Immature natural killer cell (primary cell): ENCODE data around the gene PIGH. TPM values are rescaled to one million over a fixed set of nuclear protein-coding genes. Genes with fewer than 3 reads are reported as not detected.

Experiments
- DNase-seq, 3 donors: peaks; one replicate each; pipeline ENCODE4 v3.0.0; 2022; ENCODE audit warnings: mixed read lengths in 1 of 3
- H3K27ac Mint-ChIP-seq, 6 donors: one replicate each; pipeline ENCODE4 v1.8.0; 2020; ENCODE audit warnings: mixed read lengths in 6 of 6, mild to moderate bottlenecking in 5 of 6, inconsistent platforms in 4 of 6, moderate library complexity in 3 of 6
- H3K27me3 Mint-ChIP-seq, 3 donors: one replicate each; pipeline ENCODE4 v1.8.0; 2020 to 2021; ENCODE audit warnings: low read depth in 3 of 3, mild to moderate bottlenecking in 3 of 3, mixed read lengths in 3 of 3, moderate library complexity in 3 of 3, inconsistent platforms in 1 of 3
- H3K36me3 Mint-ChIP-seq, 3 donors: one replicate each; pipeline ENCODE4 v1.8.0; 2020; ENCODE audit warnings: mixed read lengths in 3 of 3, inconsistent platforms in 2 of 3, mild to moderate bottlenecking in 2 of 3
- H3K4me1 Mint-ChIP-seq, 2 donors: one replicate each; pipeline ENCODE4 v1.8.0; 2020; ENCODE audit warnings: inconsistent platforms in 2 of 2, mild to moderate bottlenecking in 2 of 2, mixed read lengths in 2 of 2, moderate library complexity in 1 of 2
- H3K4me3 Mint-ChIP-seq, 5 donors: one replicate each; pipeline ENCODE4 v1.8.0; 2020; ENCODE audit warnings: mild to moderate bottlenecking in 5 of 5, mixed read lengths in 5 of 5, inconsistent platforms in 3 of 5, moderate library complexity in 3 of 5
- H3K9me3 Mint-ChIP-seq, 6 donors: one replicate each; pipeline ENCODE4 v1.8.0; 2020; ENCODE audit warnings: mild to moderate bottlenecking in 6 of 6, mixed read lengths in 6 of 6, inconsistent platforms in 4 of 6, moderate library complexity in 3 of 6
- polyA plus RNA-seq, 3 donors: library from polyadenylated mRNA; unstranded; fragments of 300-500 nt; fragmentation: Illumina TruSeq; gene quantifications; one replicate each; pipeline ENCODE4 v1.2.3, GENCODE V29; 2021

Gene PIGH
- polyA plus RNA-seq, 3 donors from 2014 or later, result 28.8 to 41.9 (median 37.3) TPM

DNA sequence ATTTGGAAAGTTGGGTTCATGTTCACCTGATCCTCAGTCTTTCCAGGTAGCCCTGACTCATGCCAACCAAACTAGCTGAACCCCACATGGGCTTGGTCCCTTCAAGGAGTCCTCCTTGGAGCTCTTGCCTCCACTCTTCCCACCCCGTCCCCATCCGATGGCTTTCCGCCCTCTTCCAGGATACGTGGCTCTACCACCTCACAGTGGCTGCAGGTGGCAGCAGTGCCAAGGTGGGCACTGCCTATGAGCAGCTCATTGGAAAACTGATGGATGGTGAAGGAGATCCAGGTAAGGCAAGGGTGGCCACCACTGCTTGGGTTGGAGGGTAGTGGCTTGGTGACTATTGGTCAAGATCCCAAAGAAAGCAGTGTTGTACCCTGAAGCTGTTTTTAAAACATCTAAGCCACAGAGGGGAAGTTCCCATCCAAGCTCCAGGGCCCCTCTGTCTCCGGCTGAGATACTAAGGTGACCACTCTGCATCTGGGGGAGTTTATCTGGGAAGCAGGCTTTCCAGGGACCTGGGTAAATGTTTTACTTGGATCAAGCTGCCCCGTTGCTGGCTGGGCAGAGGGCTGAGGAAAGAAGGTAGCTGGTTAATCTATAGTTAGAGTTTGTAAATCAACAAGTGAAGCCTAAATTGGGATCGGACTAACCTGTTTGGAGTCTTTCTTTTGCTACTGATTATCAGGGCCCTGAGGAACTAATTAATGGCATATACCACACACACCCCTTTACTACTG, 23.7 kb downstream of the PIGH start:
- no peak for DNase-seq
- H3K4me3 Mint-ChIP-seq, result no peak overlapping the region

DNA sequence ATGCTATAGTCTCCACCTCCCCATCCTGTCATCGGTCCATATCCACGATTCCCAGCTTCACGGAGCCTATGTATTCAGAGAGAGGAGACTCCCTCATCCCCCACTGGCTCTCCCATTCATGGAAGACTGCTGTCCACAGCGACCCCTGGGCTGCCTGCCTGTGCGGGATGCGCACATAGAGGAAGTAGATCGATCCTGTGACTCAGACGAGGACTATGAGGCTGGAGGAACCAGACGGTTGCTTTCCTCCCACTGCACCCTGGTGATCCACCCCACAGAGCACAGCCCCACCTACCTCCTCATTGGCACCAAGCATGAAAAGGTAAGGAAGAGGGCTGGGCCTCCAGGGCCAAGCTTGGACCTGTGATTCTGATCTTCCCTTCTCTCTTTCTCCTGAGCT, 24.4 kb downstream of the PIGH start:
- no peaks in the 10 kb centered on the region for H3K9me3 Mint-ChIP-seq
- no peak overlapping the region for H3K27ac Mint-ChIP-seq
- no peaks in the 10 kb centered on the region for H3K36me3 Mint-ChIP-seq
- H3K27me3 Mint-ChIP-seq, result peaks cover 1 to 2% (median 2%) of the 10 kb centered on the region in 3 donors
- no peak overlapping the region for H3K4me3 Mint-ChIP-seq
- H3K4me1 Mint-ChIP-seq, result peaks cover 0 to 6% of the 10 kb centered on the region in 2 donors
- DNase-seq, result no peak

More for the DNA sequence above, 23.7 kb downstream of the PIGH start:
- Mint-ChIP-seq H3K27me3 (peaks cover 1 to 2% (median 2%) of the 10 kb centered on the region in 3 donors), H3K36me3 (no peaks in the 10 kb centered on the region), H3K4me1 (no peaks in the 10 kb centered on the region), H3K27ac (no peak overlapping the region), H3K9me3 (no peaks in the 10 kb centered on the region)

DNA sequence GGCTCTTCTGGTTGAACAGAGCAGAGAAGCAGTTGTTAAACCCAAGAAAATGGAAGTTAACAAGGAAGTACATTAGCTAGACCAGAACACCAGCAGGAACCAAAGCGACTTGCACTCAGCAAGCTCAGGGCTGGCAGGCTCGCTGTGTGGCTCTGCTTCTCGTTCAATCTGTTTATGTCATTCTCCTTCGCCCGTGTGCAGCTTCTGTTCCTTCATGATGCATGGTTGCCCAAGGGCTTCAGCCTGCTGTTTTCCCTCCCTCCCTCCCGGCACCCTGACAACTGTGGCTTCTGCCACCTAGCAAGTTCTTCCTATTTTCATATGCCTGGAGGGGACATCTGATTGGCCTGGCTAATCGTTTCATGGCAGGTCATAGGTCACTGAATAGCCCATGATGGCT, 25.3 kb downstream of the PIGH start:
- H3K27ac Mint-ChIP-seq, result no peak overlapping the region
- no peak for DNase-seq
- peaks cover 1 to 11% of the 10 kb centered on the region in 2 donors for H3K4me1 Mint-ChIP-seq
- H3K36me3 Mint-ChIP-seq, result no peaks in the 10 kb centered on the region
- peaks cover 1 to 2% (median 2%) of the 10 kb centered on the region in 3 donors for H3K27me3 Mint-ChIP-seq
- H3K9me3 Mint-ChIP-seq, result no peaks in the 10 kb centered on the region
- H3K4me3 Mint-ChIP-seq, result no peak overlapping the region

DNA sequence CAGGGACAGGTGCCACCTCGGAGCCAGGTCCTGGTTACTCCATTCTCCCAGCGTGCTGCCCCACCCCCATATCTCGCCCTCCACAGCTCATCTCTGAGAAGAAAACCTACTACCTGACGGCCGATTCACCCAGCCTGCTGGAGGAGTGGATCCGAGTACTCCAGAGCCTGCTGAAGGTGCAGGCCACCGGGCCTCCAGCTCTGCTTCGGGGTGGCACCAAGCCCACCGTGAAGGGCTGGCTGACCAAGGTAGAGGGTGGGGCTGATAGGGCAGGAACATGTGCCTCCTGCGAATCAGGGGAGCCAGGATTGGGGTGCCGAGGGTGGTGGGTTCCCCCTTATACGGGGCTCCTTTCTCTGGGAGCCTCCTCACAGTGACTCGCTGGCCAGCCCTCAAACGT, 25.9 kb downstream of the PIGH start:
- no peak overlapping the region for H3K4me3 Mint-ChIP-seq
- no peak for DNase-seq
- no peaks in the 10 kb centered on the region for H3K9me3 Mint-ChIP-seq
- H3K4me1 Mint-ChIP-seq, result peaks cover 1 to 11% of the 10 kb centered on the region in 2 donors
- no peak overlapping the region for H3K27ac Mint-ChIP-seq
- H3K27me3 Mint-ChIP-seq, result peaks cover 1 to 2% (median 1%) of the 10 kb centered on the region in 3 donors
- no peaks in the 10 kb centered on the region for H3K36me3 Mint-ChIP-seq

DNA sequence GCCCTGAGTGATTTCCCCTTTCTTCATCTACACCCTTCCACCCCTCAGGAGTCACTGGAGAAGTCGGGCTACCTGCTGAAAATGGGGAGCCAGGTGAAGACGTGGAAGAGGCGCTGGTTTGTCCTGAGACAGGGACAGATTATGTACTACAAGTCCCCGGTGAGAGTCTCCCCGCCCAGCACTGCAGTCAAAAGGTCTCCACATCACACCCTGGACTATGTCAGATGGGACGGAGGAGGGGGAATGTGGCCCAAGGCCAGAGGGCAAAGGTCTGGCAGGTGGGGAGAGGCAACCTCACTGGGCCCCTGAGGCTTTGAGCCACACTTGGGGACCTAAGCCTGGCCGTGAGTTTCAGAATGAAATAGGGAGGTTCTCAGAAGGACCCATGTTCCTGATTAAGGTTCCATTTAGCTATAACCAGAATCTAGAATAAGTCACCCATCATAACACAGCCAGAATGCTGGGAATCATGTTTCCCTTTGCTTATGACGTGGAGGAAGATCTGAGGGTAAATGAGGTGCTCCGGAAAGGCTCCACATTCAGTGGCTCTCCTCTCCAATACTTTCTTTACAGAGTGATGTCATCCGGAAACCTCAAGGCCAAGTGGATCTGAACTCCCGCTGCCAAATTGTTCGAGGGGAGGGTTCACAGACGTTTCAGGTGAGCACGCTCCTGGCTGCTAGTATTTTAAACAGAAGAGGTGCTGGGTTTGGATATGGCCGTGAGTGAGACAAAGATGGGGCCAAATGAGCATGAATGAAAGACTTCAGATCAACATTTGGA, 26.6 kb downstream of the PIGH start:
- no peak overlapping the region for H3K27ac Mint-ChIP-seq
- H3K9me3 Mint-ChIP-seq, result no peaks in the 10 kb centered on the region
- H3K27me3 Mint-ChIP-seq, result peaks cover 0 to 2% (median 1%) of the 10 kb centered on the region in 3 donors
- no peak for DNase-seq
- H3K36me3 Mint-ChIP-seq, result no peaks in the 10 kb centered on the region
- H3K4me3 Mint-ChIP-seq, result no peak overlapping the region
- H3K4me1 Mint-ChIP-seq, result peaks cover 1 to 11% of the 10 kb centered on the region in 2 donors

DNA sequence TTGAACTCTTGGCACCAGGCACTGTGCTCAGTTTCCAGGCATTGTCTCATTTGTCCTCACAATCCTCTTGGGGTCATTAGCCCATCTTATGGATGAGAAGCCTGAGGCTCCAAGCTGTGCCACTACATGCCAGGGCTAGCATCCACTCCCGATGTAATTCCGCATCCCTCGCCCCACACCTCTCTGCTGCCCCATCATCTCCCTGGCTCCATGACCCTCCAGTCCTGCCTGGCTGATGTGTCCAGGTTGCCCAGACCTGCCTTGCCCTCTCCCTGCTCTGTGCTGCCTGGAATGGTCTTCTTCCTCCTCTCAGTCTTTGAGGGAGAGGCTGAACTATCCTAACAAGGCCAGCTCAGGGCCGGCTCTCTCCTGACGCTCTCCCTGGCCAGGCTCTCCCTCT, 27.5 kb downstream of the PIGH start:
- no peaks in the 10 kb centered on the region for H3K9me3 Mint-ChIP-seq
- no peaks in the 10 kb centered on the region for H3K36me3 Mint-ChIP-seq
- H3K4me1 Mint-ChIP-seq, result peaks cover 1 to 11% of the 10 kb centered on the region in 2 donors
- no peak for DNase-seq
- H3K27me3 Mint-ChIP-seq, result peaks cover 0 to 3% (median 2%) of the 10 kb centered on the region in 3 donors
- no peak overlapping the region for H3K27ac Mint-ChIP-seq
- no peak overlapping the region for H3K4me3 Mint-ChIP-seq

DNA sequence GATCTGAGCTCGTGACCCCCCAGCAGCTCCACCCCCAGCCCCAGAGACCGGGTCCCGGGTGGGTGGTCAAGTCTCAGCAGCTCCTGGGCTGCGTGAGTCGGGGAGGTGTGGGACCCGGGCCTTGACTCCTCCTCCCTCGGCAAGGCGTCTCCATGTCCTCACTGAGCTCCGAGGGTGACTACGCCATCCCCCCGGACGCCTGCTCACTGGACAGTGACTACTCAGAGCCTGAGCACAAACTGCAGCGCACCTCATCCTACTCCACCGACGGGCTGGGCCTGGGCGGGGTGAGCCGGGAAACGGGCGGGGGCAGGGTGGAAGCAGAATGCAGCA, 28.1 kb downstream of the PIGH start:
- Mint-ChIP-seq H3K4me1 (peaks cover 1 to 11% of the 10 kb centered on the region in 2 donors), H3K9me3 (no peaks in the 10 kb centered on the region), H3K36me3 (no peaks in the 10 kb centered on the region), H3K27me3 (peaks cover 2 to 6% (median 3%) of the 10 kb centered on the region in 3 donors), H3K4me3 (no peak overlapping the region), H3K27ac (no peak overlapping the region)
- no peak for DNase-seq

DNA sequence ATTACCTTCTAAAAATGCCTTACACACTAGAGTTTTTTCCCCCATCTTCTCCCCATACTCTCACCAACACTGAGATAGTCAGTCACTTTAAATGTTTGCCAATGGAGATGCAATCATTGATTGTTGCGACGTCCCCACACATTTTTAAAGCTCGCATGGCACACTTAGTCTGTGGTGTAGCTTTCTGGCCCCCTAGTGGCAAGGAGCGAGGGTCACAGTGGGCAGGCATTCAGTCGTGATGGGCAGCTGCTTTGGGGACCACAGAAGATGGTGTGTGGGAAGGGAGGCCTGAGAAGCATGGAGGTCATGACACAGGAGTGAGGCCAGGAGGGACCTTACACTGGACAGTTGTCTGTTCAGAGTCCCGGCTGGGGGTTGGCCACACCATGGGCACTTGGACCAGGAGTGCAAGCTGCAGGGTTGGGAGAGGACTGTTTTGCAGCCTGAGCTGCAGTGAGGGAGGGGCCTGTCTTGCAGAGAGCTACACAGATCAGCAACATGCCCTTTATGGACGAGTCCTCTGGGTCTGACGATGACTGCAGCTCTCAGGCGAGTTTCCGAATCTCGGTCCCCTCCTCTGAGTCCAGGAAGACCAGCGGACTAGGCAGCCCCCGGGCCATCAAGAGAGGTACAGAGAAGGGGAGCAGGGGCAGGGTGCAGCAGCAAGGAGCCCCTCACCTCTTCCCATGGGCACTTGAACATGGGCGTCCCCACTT, 28.6 kb downstream of the PIGH start:
- no peaks in the 10 kb centered on the region for H3K9me3 Mint-ChIP-seq

DNA sequence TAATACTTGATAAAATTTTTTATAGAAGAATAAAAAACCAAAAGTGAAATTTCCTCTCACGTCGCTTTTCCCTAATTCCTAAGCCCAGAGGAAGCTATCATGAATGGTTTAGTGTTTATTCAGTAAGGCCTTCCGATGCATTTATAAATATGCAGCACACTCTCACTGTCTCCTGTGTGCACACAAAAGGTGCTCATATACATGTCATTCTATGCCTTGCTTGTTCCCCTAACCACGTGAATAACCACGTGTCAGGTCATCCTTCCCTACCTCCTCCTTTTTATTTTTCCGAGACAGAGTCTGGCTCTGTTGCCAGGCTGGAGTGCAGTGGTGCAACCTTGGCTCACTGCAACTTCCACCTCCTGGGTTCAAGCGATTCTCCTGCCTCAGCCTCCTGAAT, 29.6 kb downstream of the PIGH start:
- no peak for DNase-seq
- Mint-ChIP-seq H3K27me3 (peaks cover 2 to 4% (median 2%) of the 10 kb centered on the region in 3 donors), H3K36me3 (no peaks in the 10 kb centered on the region), H3K4me3 (no peak overlapping the region), H3K9me3 (no peaks in the 10 kb centered on the region), H3K4me1 (peaks cover 1 to 11% of the 10 kb centered on the region in 2 donors), H3K27ac (no peak overlapping the region)

More for the DNA sequence above, 28.6 kb downstream of the PIGH start:
- Mint-ChIP-seq H3K27ac (no peak overlapping the region), H3K36me3 (no peaks in the 10 kb centered on the region), H3K4me1 (peaks cover 1 to 11% of the 10 kb centered on the region in 2 donors), H3K27me3 (peaks cover 2 to 6% (median 2%) of the 10 kb centered on the region in 3 donors), H3K4me3 (no peak overlapping the region)
- DNase-seq, result peak; percentile 60 to 69 (median 63)

DNA sequence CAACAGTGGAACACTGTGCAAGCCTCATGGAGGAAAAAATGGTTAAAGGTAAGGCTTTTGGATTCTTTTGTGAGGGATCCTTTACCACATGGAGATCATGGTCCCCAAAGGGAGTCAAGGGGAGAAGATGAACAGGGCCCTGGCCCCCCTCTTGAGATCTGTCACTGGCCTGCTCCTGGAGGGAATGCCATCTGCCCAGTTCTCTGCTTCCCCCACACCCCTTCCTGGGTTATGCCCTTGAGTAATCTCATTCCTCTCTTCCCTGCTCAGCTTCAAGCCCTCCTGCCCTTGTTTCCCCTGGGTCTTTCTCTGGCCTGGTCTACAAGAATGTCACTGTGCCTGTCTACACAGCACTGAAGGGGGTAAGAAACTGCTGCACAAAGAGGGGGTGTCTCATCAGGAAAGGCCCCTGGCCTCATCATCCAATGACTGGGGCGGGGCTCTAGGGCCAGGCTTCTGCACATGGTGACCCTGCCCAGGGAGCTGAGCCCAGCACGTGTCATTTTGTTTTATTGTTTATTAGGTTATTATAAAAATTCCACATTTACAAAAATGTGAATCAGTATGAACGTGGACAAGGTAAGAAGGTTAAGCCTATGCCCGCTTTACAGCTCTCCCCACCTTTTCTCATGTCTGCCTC, 30.3 kb downstream of the PIGH start:
- DNase-seq, result no peak
- H3K27ac Mint-ChIP-seq, result no peak overlapping the region
- H3K4me3 Mint-ChIP-seq, result no peak overlapping the region
- no peaks in the 10 kb centered on the region for H3K36me3 Mint-ChIP-seq
- peaks cover 2 to 3% (median 2%) of the 10 kb centered on the region in 3 donors for H3K27me3 Mint-ChIP-seq
- H3K9me3 Mint-ChIP-seq, result no peaks in the 10 kb centered on the region
- peaks cover 1 to 11% of the 10 kb centered on the region in 2 donors for H3K4me1 Mint-ChIP-seq

DNA sequence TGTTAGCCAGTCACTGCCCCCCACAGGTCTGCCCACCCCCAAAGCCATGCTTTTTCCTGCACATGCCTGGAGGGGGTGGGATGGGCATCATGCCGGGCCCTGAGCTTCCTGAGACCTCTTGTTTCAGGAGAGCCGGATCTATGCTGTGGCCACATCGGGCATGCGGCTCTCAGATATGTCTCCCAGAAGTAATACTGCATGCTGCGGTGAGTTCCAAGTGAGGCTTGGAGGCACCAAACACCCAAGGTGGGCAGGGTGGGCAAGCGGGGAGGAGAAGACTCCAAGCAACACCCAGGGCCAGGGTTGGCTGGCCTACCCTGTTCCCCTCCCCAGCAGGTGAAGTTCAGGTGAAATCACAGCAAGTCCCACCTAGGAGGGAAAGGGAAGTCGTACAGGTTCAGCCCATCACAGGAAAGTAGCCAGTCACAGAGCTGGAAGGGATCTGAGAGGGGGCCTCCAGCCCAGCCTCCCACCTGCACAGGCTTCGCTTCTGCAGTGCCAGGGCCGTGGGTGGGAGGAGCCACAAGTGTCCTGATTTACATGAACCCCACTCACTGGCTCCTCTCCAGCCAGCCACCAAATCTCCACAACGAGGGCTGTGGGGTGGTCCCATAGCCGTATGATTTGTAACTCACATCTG, 30.9 kb downstream of the PIGH start:
- Mint-ChIP-seq H3K9me3 (no peaks in the 10 kb centered on the region), H3K4me1 (peaks cover 1 to 11% of the 10 kb centered on the region in 2 donors), H3K27ac (no peak overlapping the region)

DNA sequence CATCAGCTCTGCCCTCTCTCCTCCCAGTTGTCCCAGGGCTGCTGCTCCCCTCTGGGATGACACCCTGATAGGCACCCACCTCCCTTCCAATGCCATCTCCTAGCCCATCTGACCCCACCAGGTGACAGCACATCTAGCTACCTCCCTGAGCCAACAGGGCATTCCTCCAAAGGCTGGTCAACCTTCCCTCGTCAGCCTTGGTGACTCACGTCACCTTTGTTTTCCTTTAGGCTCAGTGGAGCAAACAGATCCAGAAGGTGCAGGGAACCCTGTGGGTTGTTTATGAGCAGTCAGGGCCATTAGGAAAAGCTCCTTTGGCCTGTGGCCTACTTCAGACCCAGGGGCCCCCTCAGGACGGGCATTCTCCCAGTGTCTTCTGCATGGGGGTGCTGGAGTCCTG, 32.4 kb downstream of the PIGH start:
- H3K27ac Mint-ChIP-seq, result no peak overlapping the region
- H3K9me3 Mint-ChIP-seq, result no peaks in the 10 kb centered on the region
- no peaks in the 10 kb centered on the region for H3K36me3 Mint-ChIP-seq
- no peak overlapping the region for H3K4me3 Mint-ChIP-seq
- H3K27me3 Mint-ChIP-seq, result peaks cover 2 to 3% (median 2%) of the 10 kb centered on the region in 3 donors
- peaks cover 1 to 11% of the 10 kb centered on the region in 2 donors for H3K4me1 Mint-ChIP-seq
- DNase-seq, result no peak

More for the DNA sequence above, 30.9 kb downstream of the PIGH start:
- Mint-ChIP-seq H3K4me3 (no peak overlapping the region), H3K27me3 (peaks cover 2 to 3% (median 2%) of the 10 kb centered on the region in 3 donors), H3K36me3 (no peaks in the 10 kb centered on the region)
- no peak for DNase-seq

DNA sequence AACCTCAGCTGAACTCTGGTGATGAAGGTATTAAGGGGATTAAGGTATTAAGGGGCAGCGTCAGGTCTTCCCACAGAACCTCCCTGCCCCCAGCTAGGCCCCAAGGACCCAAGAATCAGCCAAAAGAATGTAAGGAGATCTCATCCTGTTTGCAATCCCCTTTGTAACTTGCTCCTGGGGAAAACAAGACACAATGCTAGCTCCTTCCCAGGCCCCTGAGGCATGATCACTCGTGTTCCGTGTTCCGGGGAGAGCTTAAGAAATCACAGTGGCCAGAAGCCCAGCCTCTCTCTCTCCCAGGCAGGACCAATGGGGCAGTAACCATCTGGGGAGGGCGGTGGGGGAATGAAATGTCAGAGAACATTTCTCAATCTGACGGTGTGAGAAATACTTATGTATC, 33.2 kb downstream of the PIGH start:
- H3K4me1 Mint-ChIP-seq, result peaks cover 1 to 11% of the 10 kb centered on the region in 2 donors
- no peak overlapping the region for H3K27ac Mint-ChIP-seq
- H3K9me3 Mint-ChIP-seq, result no peaks in the 10 kb centered on the region
- no peak for DNase-seq
- no peak overlapping the region for H3K4me3 Mint-ChIP-seq
- H3K27me3 Mint-ChIP-seq, result peaks cover 2 to 4% (median 3%) of the 10 kb centered on the region in 3 donors
- H3K36me3 Mint-ChIP-seq, result no peaks in the 10 kb centered on the region
